Cortex of kidney (tissue), 1 donor: Measurements from ENCODE around the gene DDN.

ENCODE experiments used
- DNase-seq: peaks from one replicate; lab custom pipeline; 2025; lab: John Stamatoyannopoulos, UW

DDN gene

GRCh38 chr12:49013428-49013827 is 14.3 kb upstream of the DDN start:
- DNase-seq = no peak

GRCh38 chr12:49012739-49013138 is 13.6 kb upstream of the DDN start:
- no peak for DNase-seq

- DNase-seq = no peak
Observed at GRCh38 chr12:49010092-49010668, 11.0 kb upstream of the DDN start.

GRCh38 chr12:49008943-49009342 is 9.8 kb upstream of the DDN start:
- DNase-seq = no peak

- DNase-seq = no peak
Observed at GRCh38 chr12:49000346-49000745, 1.2 kb upstream of the DDN start.

GRCh38 chr12:48998497-48999353 is 450 bp downstream of the DDN start:
- no peak for DNase-seq

GRCh38 chr12:48997719-48998496 is 1.3 kb downstream of the DDN start:
- no peak for DNase-seq

- no peak for DNase-seq
Observed at GRCh38 chr12:48996794-48997718, 2.1 kb downstream of the DDN start.

- no peak for DNase-seq
Observed at GRCh38 chr12:48995086-48995879, 3.9 kb downstream of the DDN start.

- no peak for DNase-seq
Observed at GRCh38 chr12:48994224-48995085, 4.7 kb downstream of the DDN start.

GRCh38 chr12:48993787-48994186 is 5.4 kb downstream of the DDN start:
- DNase-seq = no peak

- DNase-seq = no peak
Observed at GRCh38 chr12:48991247-48992050, 7.7 kb downstream of the DDN start.

- no peak for DNase-seq
Observed at GRCh38 chr12:48990552-48990951, 8.6 kb downstream of the DDN start.

GRCh38 chr12:48988030-48988649 is 11.0 kb downstream of the DDN start:
- no peak for DNase-seq

GRCh38 chr12:48986720-48987291 is 12.4 kb downstream of the DDN start:
- no peak for DNase-seq

- DNase-seq = no peak
Observed at GRCh38 chr12:48985901-48986300, 13.3 kb downstream of the DDN start.

GRCh38 chr12:48985475-48985897 is 13.7 kb downstream of the DDN start:
- DNase-seq = no peak

GRCh38 chr12:48982397-48983080 is 16.6 kb downstream of the DDN start:
- no peak for DNase-seq
